GM21529 (cell line): ENCODE measurements around the gene ZDHHC3.
"Not testable (repeated sequence)": the region's sequence is repeated elsewhere in the genome, so short reads cannot be mapped to it uniquely, and the experiment has no call there.

ENCODE experiments used
- ATAC-seq: cut with Tn5 transposase; IDR thresholded peaks from one replicate; pipeline ENCODE4 v1.9.1; 2021; ENCODE audit not compliant: unreplicated experiment

Gene ZDHHC3

GRCh38 chr3:44966795-44967278 is 9.1 kb downstream of the ZDHHC3 start:
- no peak for ATAC-seq

- ATAC-seq, result no peak
These were observed 10.8 kb downstream of the ZDHHC3 start for GRCh38 chr3:44965165-44965564.

DNA sequence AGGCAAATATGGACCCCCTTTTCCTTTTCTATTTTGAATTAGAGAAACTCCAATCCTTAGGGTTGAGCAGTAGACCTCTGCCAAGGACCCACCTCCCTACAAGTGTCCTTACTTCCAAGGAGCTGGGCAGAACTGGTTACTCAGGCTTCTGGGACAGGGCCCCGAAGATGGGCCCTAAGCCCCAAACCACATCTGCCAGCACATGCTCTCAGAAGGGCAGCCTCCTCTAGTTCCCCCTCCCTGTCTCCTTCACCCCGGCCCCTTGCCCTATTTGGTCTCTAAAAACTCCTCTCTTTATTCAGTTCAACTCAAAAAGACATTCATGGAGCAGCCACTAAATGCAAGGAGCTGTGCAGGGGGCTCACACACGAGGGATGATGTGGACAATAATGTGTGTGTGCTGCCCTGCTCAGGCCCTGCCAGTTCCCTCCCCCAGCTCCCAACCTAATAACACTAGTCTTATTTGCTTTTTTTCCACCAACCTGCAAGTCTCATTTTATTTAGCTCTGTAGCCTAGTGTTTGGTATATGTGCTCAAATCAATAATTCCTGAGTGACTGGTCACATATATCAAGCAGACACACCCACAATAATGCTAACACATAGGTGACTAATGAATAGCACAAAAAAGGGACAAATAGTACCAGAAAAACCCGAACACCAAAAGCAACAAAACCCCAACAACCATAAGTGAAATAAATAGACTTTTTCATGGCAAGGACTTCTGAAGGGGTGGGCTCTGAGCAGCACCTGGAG is 12.2 kb downstream of the ZDHHC3 start:
- ATAC-seq, result no peak

GRCh38 chr3:44962621-44963393 is 13.2 kb downstream of the ZDHHC3 start:
- no peak for ATAC-seq

DNA sequence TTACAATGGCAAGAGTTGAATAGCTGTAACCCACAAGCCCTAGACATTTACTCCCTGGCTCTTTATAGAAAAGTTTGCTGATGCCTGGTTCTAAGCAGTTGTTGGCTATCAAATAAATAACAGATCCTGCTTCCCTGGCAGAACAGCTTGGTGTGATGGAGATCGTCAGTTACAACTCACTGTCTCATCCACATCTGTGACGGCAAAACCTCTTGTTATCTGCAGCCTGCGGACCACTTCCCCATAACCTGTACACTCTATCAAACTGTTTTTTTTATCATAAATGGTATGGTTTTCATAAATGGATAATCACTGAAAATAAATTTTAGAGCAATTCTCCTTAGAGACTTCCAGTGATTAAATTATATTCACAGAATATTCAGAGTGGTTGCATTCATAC is 14.1 kb downstream of the ZDHHC3 start:
- no peak for ATAC-seq

DNA sequence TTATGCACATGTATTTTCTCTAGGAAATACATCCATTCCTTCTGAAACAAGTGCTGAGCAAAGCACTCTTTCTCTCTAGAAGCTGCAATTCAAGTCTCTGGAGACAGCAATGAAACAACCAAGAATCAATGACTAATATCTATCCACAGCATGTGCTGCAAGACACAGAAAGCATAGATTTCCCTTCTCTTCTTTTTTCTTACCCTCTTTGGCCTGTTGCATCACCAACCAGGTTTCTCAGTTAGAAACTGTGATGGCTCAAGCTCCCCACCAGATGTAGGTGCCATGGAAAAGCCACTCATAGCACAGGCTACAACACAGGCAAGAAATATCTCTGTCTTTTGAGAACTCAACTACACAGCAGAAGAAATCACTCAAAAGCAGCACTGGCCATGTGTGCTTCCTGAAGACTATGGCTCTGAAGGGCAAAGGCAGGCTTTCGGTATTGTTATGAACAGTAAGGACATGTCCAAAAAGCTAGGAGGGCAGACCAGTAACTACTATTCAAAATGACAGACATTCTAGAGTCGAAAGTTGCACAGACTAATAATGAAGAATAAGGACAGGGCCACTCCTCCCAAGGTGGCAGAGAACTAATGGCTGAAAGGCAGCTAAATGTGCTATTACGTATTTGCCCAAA is 15.5 kb downstream of the ZDHHC3 start:
- ATAC-seq, result no peak

- no peak for ATAC-seq
These were observed 17.6 kb downstream of the ZDHHC3 start for GRCh38 chr3:44958386-44958785.

DNA sequence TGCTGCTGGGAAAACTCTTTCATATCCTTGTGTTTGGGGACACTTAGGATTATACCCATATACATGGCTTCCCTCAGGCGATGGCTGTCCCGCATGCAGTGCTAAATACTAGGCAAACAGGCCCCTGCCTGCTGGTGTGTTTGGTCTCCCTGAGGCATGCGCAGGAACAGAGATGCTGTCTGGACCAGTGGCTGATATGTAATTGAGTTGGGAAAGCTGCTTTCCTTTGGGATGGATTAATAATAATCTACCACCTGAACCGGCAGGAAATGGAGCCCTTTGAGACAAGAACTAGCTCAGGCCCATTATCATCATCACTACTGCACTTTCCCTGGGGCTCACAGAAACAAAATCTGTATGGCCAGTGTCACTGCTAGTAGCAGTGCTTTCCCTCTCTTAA is 18.0 kb downstream of the ZDHHC3 start:
- ATAC-seq, result no peak

- no peak for ATAC-seq
These were observed 20.1 kb downstream of the ZDHHC3 start for GRCh38 chr3:44955917-44956316.

DNA sequence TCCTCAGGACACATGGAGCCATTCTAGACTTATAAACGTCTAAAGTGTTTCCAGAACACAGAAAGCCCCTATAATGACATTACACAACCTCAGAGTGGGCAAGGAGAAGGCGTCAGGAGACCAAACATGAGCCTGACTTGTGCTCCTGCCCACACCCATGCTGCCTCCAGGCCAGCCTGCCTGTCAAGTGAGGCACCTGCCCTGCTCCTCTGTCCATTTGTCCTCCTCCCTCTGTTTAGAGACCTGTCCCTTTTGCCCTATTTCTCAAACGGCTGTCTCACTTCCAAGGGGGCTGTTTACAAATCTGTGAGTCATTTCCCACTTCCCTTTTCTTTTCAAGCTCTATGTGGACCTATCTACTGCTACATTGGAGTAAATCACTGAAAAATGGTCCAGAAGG is 21.0 kb downstream of the ZDHHC3 start:
- ATAC-seq, result peak; percentile 84

DNA sequence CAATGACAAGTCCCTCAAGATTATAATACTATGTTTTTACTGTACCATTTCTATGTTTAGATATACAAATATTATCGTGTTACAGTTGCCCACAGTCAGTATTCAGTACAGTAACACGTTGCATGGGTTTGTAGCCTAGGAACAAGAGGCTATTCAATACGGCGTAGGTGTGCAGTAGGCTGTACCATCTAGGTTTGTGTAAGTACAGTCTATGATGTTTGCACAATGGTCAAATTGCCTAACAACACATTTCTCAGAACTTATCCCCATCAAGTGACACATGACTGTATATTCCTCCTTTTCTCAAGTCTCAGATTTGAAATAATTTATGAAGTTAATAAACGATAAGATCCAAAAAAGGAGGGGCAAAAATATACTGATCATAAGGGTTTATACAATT is 21.7 kb downstream of the ZDHHC3 start:
- ATAC-seq, result no peak

DNA sequence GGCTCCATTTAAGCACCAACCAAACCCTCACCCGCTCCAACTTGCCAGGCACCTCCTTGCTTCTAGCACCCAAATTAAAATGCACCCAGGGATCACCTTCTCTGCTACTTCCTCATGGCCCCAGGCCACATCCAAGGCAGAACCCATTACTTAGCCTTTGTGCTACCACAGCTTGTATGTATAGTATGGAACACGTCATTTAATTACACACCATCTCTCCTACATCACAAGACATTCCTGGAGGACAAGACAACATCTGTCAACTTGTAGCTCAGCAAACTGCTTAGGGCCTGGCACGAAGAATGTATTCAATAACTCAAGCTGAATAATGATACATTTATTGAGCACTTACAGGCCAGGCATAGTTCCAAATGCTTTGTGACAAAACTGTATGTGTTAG is 23.3 kb downstream of the ZDHHC3 start:
- ATAC-seq, result no peak

GRCh38 chr3:44950275-44950734 is 25.7 kb downstream of the ZDHHC3 start:
- no peak for ATAC-seq

- not testable (repeated sequence) for ATAC-seq
These were observed 26.2 kb downstream of the ZDHHC3 start for GRCh38 chr3:44949770-44950169.

GRCh38 chr3:44948239-44948638 is 27.7 kb downstream of the ZDHHC3 start:
- ATAC-seq, result no peak

- no peak for ATAC-seq
These were observed 33.6 kb downstream of the ZDHHC3 start for GRCh38 chr3:44942202-44942921.

GRCh38 chr3:44939581-44940036 is 36.4 kb downstream of the ZDHHC3 start:
- no peak for ATAC-seq

GRCh38 chr3:44932986-44933944 is 42.7 kb downstream of the ZDHHC3 start:
- ATAC-seq, result no peak

- no peak for ATAC-seq
These were observed 43.7 kb downstream of the ZDHHC3 start for GRCh38 chr3:44932271-44932670.

- no peak for ATAC-seq
These were observed 44.2 kb downstream of the ZDHHC3 start for GRCh38 chr3:44931791-44932190.
